HepG2 (cell line): Measurements from ENCODE around the gene STPG4. TPM values are rescaled to one million over a fixed set of nuclear protein-coding genes. Genes with fewer than 3 reads are reported as not detected.

Experiments used
- CEBPZ ChIP-seq: IDR thresholded peaks from 2 replicates; pipeline ENCODE4 v1.6.1; 2012; ENCODE audit warnings: low read length, improper control_type of control experiment
- CREB3 ChIP-seq: sonication (generic); formaldehyde crosslinking; IDR thresholded peaks from 2 replicates; pipeline ENCODE4 v1.5.0; 2020; ENCODE audit warnings: missing genetic modification reagents
- CTCF ChIP-seq: sonication (generic); formaldehyde crosslinking; IDR thresholded peaks from 2 replicates; pipeline ENCODE4 v1.5.0; 2020; ENCODE audit warnings: mild to moderate bottlenecking, missing genetic modification reagents, moderate library complexity
- FOXK1 ChIP-seq: sonication (generic); formaldehyde crosslinking; IDR thresholded peaks from 2 replicates; pipeline ENCODE4 v1.4.0; 2020; ENCODE audit warnings: low read depth, missing genetic modification reagents, borderline replicate concordance
- KDM5B ChIP-seq: sonication (generic); formaldehyde crosslinking; IDR thresholded peaks from 2 replicates; pipeline ENCODE4 v1.4.0; 2020; ENCODE audit warnings: missing genetic modification reagents, mild to moderate bottlenecking, borderline replicate concordance
- NBN ChIP-seq: fragments of 450-650 bp; conservative IDR thresholded peaks from 2 replicates; pipeline ENCODE4 v1.6.1; 2017
- PCBP2 ChIP-seq: fragments of 200-400 bp; formaldehyde crosslinking; optimal IDR thresholded peaks from 2 replicates; pipeline ENCODE3; 2018; ENCODE audit warnings: low read length, low read depth; ENCODE audit not compliant: poor library complexity, severe bottlenecking
- PHF8 ChIP-seq: sonication (generic); formaldehyde crosslinking; IDR thresholded peaks from 2 replicates; pipeline ENCODE4 v1.5.0; 2020; ENCODE audit warnings: missing genetic modification reagents
- SNAI1 ChIP-seq: sonication (generic); formaldehyde crosslinking; IDR thresholded peaks from 2 replicates; pipeline ENCODE4 v1.5.0; 2020; ENCODE audit warnings: mild to moderate bottlenecking, missing genetic modification reagents, borderline replicate concordance
- SNAPC4 ChIP-seq: sonication (generic); formaldehyde crosslinking; IDR thresholded peaks from 2 replicates; pipeline ENCODE4 v1.4.0; 2020; ENCODE audit warnings: mild to moderate bottlenecking, missing genetic modification reagents
- STAG1 ChIP-seq: sonication (generic); formaldehyde crosslinking; IDR thresholded peaks from 2 replicates; pipeline ENCODE4 v1.4.0; 2020; ENCODE audit warnings: missing genetic modification reagents
- TARDBP ChIP-seq: sonication (generic); formaldehyde crosslinking; IDR thresholded peaks from 2 replicates; pipeline ENCODE4 v1.8.0; 2022; ENCODE audit warnings: mild to moderate bottlenecking, missing genetic modification reagents
- ZNF143 ChIP-seq: sonication (generic); formaldehyde crosslinking; IDR thresholded peaks from 2 replicates; pipeline ENCODE4 v1.4.0; 2020; ENCODE audit warnings: missing genetic modification reagents
- ZNF274 ChIP-seq: sonication (generic); formaldehyde crosslinking; IDR thresholded peaks from 2 replicates; pipeline ENCODE4 v1.5.1; 2020; ENCODE audit warnings: mild to moderate bottlenecking, missing genetic modification reagents
- ZNF30 ChIP-seq: sonication (generic); formaldehyde crosslinking; IDR thresholded peaks from 2 replicates; pipeline ENCODE4 v1.5.0; 2020; ENCODE audit warnings: mild to moderate bottlenecking, missing genetic modification reagents
- ZNF317 ChIP-seq: sonication (generic); formaldehyde crosslinking; IDR thresholded peaks from 2 replicates; pipeline ENCODE4 v1.5.0; 2020; ENCODE audit warnings: mild to moderate bottlenecking, missing genetic modification reagents
- polyA plus RNA-seq, 8 experiments: library from polyadenylated mRNA; depleted of rRNA in 3 of 8; stranded (reverse) in 7 of 8; unstranded in 1 of 8; fragments of >200 nt; fragmentation: Illumina TruSeq in 4 of 8; extraction: Trizol in 4 of 8; gene quantifications; 2 replicates each; pipeline versions ENCODE4 v1.2.1 to v1.2.3, GENCODE V29; 2011 to 2016; ENCODE audit warnings: low read depth in 4 of 8, missing spikeins in 1 of 8, mixed read lengths in 1 of 8; ENCODE audit not compliant: insufficient read depth in 1 of 8
- total RNA-seq, 5 experiments: library from RNA; depleted of rRNA; stranded (reverse); fragments of >200 nt; fragmentation: Illumina TruSeq; extraction: Trizol; gene quantifications; 2 replicates each; pipeline ENCODE4 v1.2.3, GENCODE V29; 2016; ENCODE audit warnings: low read depth in 1 of 5
- TF ChIP-seq, protein P1 (sequence below): sonication (generic); formaldehyde crosslinking; IDR thresholded peaks from 2 replicates; pipeline ENCODE4 v1.4.0; 2020; ENCODE audit warnings: mild to moderate bottlenecking, missing genetic modification reagents

The STPG4 gene
- total and polyA plus RNA-seq, 2 of the 13 experiments (the other 11 are each of a cell fraction or from before 2014, with no cell fraction given), result 0.11 to 0.15 TPM

- TF ChIP-seq SNAPC4, result no peak; the same call in 1 of the 2 replicates
- TF ChIP-seq CREB3 (CRISPR knock-in tag), result no peak
- TF ChIP-seq ZNF143, result peak; percentile 69
- TF ChIP-seq NBN, result no peak
- TF ChIP-seq, protein P1, sequence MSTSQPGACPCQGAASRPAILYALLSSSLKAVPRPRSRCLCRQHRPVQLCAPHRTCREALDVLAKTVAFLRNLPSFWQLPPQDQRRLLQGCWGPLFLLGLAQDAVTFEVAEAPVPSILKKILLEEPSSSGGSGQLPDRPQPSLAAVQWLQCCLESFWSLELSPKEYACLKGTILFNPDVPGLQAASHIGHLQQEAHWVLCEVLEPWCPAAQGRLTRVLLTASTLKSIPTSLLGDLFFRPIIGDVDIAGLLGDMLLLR, result no peak
- no peak; the same call in 1 of the 2 replicates for TF ChIP-seq SNAI1 (CRISPR knock-in tag)
- TF ChIP-seq ZNF317, result 0 out of 2 replicates have a peak, but pooled peaks have one; percentile 69
- TF ChIP-seq CTCF, result peak; percentile 36; the same call in 1 of the 2 replicates
- no peak for TF ChIP-seq PCBP2
- TF ChIP-seq STAG1 (CRISPR knock-in tag), result no peak
- TF ChIP-seq PHF8, result peak; percentile 38; the same call in 1 of the 2 replicates
- TF ChIP-seq CEBPZ, result no peak
- TF ChIP-seq ZNF30 (CRISPR knock-in tag), result no peak
- TF ChIP-seq ZNF274, result no peak
- peak; percentile 19; the same call in 1 of the 2 replicates for TF ChIP-seq KDM5B (CRISPR knock-in tag)
- peak; percentile 89; the same call in 1 of the 2 replicates for TF ChIP-seq FOXK1 (CRISPR knock-in tag)
- peak; percentile 73 for TF ChIP-seq TARDBP (CRISPR knock-in tag)
Observed at GRCh38 chr2:47076586-47077441, 78.3 kb downstream of the STPG4 start (continued).
